Myocyte (in vitro differentiated cells): ENCODE results near the gene DHX30. TPM values are rescaled to one million over a fixed set of nuclear protein-coding genes. Genes with fewer than 3 reads are reported as not detected.
"Not testable (repeated sequence)": the region's sequence is repeated elsewhere in the genome, so short reads cannot be mapped to it uniquely, and the experiment has no call there.

ENCODE experiments used
- DNase-seq: peaks from one replicate; pipeline ENCODE4 v3.0.0-alpha.2; 2012; ENCODE audit warnings: low read depth
- total RNA-seq: library from RNA; depleted of rRNA; stranded (reverse); fragments of >200 nt; gene quantifications from 2 replicates; pipeline ENCODE4 v1.2.3, GENCODE V29; 2014

DHX30 gene
- total RNA-seq, 1 donor from 2014 or later, result 90.2 TPM

- DNase-seq, result no peak
Observed at GRCh38 chr3:47813551-47814177, 10.7 kb downstream of the DHX30 start.

DNA sequence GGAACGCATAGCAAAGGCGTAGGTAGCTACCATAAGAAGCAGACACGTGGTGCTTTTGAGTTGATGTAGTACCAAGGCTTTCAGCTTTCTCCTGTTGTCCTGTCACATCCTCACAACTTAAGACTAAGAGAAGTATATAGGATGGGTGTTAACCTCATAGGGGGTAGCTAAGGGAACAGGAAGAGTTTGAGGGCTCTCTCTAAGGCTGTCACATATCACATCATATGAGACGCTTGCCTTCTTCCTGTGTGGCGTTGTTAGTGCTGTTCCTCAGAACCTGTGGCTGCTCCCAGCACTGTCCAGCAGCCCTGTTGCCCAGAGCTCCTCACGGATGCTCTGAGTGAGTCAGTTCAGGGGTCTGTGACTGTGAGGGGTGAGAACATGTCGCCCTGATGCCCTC, 14.7 kb downstream of the DHX30 start:
- no peak for DNase-seq

GRCh38 chr3:47824541-47825473, 21.9 kb downstream of the DHX30 start:
- peak; percentile 89 for DNase-seq

DNA sequence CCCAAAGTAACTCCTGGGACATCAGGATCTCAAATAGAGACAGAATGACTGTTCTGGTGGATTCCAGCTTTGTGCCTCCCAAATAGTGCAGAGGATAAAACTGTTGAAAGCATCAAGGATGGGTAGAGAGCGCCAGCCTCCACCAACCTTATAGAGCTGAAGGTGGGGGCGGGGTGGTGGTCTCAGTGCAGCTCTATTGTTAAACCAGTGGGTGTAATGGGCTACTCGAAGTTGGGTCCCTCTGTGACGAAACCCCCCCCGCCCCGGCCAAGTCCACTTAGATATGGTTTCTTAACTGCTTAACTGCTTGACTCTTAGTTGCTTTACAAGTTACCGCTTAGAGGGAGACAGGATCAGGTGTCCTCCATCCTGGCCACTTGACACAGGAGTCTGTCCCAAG, 22.7 kb downstream of the DHX30 start:
- no peak for DNase-seq

DNA sequence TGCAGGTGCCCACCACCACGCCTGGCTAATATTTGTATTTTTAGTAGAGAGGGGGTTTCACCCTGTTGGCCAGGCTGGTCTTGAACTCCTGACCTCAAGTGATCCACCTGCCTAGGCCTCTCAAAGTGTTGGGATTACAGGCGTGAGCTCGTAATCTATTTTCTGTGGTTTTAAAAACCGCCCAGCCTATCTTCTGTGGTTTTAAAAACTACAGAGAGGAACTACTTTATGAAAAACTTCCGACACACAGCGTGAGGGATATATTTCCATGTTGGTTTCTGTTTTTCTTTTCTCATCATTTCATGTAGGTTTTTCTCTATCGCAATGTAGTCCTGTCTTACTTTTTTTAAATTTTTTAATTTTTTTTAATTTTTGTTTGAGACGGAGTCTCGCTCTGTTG, 26.5 kb downstream of the DHX30 start:
- not testable (repeated sequence) for DNase-seq

DNA sequence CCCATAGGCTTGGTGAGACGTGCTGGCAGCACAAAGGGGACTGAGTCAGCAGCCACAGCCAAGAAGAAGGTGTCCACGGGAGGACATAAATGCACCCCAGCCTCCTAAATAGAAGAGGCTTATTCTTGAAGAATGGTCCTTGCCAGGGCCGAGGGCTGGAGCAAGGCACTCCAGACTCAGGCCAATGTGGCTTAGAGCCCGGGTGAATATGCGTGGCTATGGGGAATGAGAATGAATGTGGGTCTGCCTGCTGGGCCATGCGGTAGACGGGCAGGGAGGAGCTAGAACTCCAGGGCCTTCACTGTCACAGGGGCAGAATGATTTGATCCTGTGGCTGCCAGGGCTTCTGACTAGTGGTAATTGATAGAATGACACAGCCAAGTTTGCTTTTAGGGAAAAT, 34.0 kb downstream of the DHX30 start:
- no peak for DNase-seq

GRCh38 chr3:47838503-47838902, 35.6 kb downstream of the DHX30 start:
- DNase-seq, result no peak

- DNase-seq, result no peak
Observed at GRCh38 chr3:47841786-47842349, 38.9 kb downstream of the DHX30 start.

DNA sequence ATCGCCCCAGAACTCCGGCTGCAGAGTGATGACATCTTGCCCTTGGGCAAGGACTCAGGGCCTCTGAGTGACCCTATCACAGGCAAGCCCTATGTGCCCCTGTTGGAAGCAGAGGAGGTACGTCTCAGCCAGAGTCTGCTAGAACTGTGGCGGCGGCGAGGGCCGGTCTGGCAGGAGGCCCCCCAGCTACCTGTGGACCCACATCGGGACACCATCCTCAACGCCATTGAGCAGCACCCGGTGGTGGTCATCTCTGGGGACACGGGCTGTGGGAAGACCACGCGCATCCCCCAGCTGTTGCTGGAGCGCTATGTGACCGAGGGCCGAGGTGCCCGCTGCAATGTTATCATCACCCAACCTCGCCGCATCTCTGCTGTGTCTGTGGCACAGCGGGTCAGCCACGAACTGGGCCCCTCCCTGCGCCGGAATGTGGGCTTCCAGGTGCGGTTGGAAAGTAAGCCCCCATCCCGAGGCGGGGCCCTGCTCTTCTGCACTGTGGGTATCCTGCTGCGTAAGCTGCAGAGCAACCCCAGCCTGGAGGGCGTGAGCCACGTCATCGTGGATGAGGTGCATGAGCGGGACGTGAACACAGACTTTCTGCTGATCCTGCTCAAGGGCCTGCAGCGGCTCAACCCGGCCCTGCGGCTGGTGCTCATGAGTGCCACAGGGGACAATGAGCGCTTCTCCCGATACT, 43.4 kb downstream of the DHX30 start:
- no peak for DNase-seq

DNA sequence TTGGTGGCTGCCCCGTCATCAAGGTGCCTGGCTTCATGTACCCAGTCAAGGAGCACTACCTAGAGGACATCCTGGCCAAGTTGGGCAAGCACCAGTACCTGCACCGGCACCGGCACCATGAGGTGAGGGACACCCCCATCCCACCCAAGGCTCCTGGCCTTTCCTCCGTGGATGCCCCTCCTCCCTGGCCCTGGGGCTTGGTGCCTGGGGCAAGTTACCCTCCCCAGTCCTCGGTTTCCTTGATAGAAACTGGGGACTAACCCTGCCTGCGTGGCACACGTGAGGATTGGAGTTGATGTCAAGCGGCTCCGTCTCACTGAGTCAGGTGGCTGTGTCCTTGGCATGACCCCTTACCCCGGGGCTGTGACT, 43.9 kb downstream of the DHX30 start:
- DNase-seq, result no peak

DNA sequence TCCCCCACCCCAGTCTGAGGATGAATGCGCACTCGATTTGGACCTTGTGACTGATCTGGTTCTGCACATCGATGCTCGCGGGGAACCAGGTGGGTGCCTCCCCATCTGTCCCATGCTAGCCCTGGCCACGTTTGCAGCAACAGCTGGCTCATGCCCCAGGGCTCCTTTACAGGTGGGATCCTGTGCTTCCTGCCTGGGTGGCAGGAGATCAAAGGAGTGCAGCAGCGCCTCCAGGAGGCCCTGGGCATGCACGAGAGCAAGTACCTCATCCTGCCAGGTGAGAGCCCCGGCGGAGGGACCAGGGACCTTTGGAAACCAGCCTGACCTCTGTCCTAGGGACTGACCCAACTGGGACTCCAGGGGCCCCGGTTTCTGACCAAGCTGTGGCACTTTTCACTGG, 44.3 kb downstream of the DHX30 start:
- no peak for DNase-seq

- no peak for DNase-seq
Observed at GRCh38 chr3:47847801-47848518, 45.0 kb downstream of the DHX30 start.

DNA sequence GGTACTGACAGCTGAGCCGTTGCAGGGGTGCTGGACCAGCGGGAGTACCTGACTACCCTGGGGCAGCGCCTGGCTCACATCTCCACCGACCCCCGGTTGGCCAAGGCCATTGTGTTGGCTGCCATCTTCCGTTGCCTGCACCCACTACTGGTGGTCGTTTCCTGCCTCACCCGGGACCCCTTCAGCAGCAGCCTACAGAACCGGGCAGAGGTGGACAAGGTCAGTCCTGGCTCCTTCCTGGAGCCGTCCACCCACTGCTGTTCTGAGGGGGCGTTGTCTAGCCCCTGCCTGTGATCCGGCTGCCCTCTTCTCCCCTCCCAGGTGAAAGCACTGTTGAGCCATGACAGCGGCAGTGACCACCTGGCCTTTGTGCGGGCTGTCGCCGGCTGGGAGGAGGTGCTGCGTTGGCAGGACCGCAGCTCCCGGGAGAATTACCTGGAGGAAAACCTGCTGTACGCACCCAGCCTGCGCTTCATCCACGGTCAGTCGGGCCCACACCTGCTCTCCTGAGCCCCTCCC, 45.7 kb downstream of the DHX30 start:
- no peak for DNase-seq

- DNase-seq, result no peak
Observed at GRCh38 chr3:47849186-47849698, 46.3 kb downstream of the DHX30 start.

DNA sequence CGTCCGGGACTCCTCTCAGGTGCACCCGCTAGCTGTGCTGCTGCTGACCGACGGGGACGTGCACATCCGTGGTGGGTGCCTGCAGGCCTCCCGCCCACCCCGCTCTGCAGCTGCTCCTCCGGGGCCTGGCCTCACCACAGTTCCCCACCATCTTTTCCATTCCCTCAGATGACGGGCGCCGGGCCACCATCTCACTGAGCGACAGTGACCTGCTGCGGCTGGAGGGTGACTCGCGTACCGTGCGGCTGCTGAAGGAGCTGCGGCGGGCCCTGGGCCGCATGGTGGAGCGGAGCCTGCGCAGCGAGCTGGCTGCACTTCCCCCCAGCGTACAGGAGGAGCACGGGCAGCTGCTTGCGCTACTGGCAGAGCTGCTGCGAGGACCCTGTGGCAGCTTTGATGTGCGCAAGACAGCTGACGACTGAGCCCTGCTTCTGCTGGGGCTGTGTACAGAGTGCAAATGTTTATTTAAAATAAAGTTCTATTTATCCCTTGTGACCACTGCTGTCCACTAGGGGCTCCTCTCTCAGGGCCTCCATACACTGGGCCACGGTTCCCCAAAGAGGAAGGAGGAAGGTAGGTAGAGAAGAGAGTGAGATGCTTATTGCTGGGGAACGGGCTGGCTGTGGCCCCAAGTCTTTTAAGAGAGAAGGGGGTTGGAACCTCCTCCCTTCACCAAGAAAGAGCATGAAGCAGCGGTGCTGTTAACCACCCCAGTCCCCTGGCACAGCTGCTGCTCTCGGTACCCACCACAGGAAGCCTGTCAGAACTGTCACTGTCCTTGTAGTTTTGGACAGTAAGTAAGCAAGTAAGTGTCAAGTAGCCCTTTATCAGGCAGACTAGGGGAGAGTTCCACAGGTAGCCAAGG, 47.0 kb downstream of the DHX30 start:
- DNase-seq, result no peak

DNA sequence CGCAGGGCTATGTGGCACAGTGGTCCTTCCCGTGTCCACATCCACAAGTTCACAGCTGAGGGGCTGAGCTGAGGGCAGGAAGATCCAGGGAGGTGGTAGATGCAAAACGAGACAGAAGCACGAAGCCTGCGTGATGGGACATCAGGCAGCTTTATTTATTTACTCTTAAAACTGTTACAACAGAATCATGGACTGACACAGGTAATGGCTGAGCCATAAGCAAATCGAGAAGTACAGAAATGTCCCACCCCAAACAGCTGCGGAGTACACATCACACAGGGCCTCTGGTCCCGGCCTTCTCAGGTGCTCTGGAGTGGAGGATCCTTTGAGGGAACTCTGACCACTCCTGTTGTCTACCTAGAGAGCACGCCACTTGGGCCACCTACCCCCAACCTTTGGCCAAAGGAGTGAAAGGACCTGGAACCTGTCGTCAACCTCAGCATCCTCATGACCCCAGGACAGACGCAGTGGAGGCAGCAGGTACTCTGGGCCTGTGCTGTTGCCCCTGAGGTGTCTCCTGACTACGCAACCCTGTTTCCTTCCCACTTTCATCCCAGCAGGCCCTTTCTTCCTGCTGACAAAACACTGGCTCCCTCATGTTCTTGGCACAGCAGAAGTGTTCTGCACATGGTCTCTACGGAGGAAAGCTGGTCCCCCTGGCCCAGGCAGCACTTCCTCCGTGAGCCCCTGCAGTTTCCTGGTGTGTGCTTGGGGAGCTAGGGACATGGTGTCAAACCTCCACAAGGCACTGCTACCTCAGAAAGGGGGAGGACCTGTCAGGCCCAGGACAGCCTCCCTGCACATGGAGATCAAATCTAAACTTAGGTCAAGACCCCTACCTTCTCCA, 47.8 kb downstream of the DHX30 start:
- no peak for DNase-seq

GRCh38 chr3:47851888-47852603, 49.1 kb downstream of the DHX30 start:
- DNase-seq, result no peak
